ENCODE data around the gene PCCA. TPM values are rescaled to one million over a fixed set of nuclear protein-coding genes. Genes with fewer than 3 reads are reported as not detected.
"Not testable (repeated sequence)": the region's sequence is repeated elsewhere in the genome, so short reads cannot be mapped to it uniquely, and the experiment has no call there.

Gene PCCA
- total RNA-seq, 1 donor from 2014 or later: 66.8 TPM

DNA sequence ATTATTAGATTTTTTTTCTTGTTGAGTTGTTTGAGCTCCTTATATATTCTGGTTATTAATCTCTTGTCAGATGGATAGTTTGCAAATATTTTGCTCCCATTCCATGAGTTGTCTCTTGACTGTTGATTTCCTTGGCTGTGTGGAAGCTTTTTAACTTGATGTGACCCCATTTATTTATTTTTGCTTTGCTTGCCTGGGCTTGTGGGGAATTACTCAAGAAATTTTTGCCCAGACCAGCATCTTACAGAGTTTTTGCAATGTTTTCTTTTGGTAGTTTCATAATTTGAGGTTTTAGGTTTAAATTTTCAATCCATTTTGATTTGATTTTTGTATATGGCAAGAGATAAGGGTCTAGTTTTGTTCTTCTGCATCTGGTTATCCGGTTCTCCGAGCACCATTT lies 124.7 kb downstream of the PCCA start:
- Mint-ChIP-seq H3K27me3 (ENCODE audit: unreplicated experiment) (no peaks in the 10 kb centered on the region), H3K36me3 (ENCODE audit: unreplicated experiment) (peaks cover 16% of the 10 kb centered on the region), H3K27ac (ENCODE audit: unreplicated experiment) (no peak overlapping the region), H3K4me3 (ENCODE audit: unreplicated experiment) (no peak overlapping the region), H3K9me3 (ENCODE audit: unreplicated experiment) (peaks cover 1% of the 10 kb centered on the region), H3K4me1 (ENCODE audit: low read depth, unreplicated experiment) (no peaks in the 10 kb centered on the region)
- TF ChIP-seq, protein P1, sequence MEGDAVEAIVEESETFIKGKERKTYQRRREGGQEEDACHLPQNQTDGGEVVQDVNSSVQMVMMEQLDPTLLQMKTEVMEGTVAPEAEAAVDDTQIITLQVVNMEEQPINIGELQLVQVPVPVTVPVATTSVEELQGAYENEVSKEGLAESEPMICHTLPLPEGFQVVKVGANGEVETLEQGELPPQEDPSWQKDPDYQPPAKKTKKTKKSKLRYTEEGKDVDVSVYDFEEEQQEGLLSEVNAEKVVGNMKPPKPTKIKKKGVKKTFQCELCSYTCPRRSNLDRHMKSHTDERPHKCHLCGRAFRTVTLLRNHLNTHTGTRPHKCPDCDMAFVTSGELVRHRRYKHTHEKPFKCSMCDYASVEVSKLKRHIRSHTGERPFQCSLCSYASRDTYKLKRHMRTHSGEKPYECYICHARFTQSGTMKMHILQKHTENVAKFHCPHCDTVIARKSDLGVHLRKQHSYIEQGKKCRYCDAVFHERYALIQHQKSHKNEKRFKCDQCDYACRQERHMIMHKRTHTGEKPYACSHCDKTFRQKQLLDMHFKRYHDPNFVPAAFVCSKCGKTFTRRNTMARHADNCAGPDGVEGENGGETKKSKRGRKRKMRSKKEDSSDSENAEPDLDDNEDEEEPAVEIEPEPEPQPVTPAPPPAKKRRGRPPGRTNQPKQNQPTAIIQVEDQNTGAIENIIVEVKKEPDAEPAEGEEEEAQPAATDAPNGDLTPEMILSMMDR (IDR thresholded peaks at IDR 0.05; ENCODE audit: partially characterized antibody, unreplicated experiment): no peak
- DNase-seq: no peak

- TF ChIP-seq, protein P1 (IDR thresholded peaks at IDR 0.05; ENCODE audit: partially characterized antibody, unreplicated experiment): no peak
- Mint-ChIP-seq H3K9me3 (ENCODE audit: unreplicated experiment) (peaks cover 1% of the 10 kb centered on the region), H3K4me3 (ENCODE audit: unreplicated experiment) (no peak overlapping the region), H3K36me3 (ENCODE audit: unreplicated experiment) (peaks cover 16% of the 10 kb centered on the region), H3K27me3 (ENCODE audit: unreplicated experiment) (no peaks in the 10 kb centered on the region), H3K27ac (ENCODE audit: unreplicated experiment) (no peak overlapping the region), H3K4me1 (ENCODE audit: low read depth, unreplicated experiment) (no peaks in the 10 kb centered on the region)
- DNase-seq: no peak
Measured at GRCh38 chr13:100214886-100215285, 126.0 kb downstream of the PCCA start.

DNA sequence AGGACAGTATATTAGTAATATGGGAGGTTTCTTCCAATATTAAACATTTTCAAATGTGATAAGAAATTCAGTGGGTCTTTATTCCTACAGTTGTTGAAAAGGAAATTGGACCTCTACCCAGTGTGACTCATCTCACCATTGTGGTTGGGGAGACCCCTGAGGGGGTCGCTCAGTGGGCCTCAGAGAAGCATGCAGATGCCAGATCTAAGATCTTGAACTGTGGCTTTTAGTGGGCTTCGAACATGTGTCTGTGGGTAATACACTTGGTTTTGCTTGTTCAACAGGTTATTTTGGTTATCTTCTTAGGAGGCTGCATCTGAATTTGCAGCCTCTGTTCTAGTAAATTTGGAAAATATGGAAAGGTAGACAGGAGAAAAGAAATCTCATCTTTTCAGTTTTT lies 132.3 kb downstream of the PCCA start:
- no peak overlapping the region for H3K4me3 Mint-ChIP-seq (ENCODE audit: unreplicated experiment)
- no peaks in the 10 kb centered on the region for H3K27me3 Mint-ChIP-seq (ENCODE audit: unreplicated experiment)
- H3K4me1 Mint-ChIP-seq (ENCODE audit: low read depth, unreplicated experiment): peaks cover 3% of the 10 kb centered on the region
- no peak overlapping the region for H3K27ac Mint-ChIP-seq (ENCODE audit: unreplicated experiment)
- DNase-seq: no peak
- H3K9me3 Mint-ChIP-seq (ENCODE audit: unreplicated experiment): no peaks in the 10 kb centered on the region
- H3K36me3 Mint-ChIP-seq (ENCODE audit: unreplicated experiment): no peaks in the 10 kb centered on the region
- TF ChIP-seq, protein P1 (IDR thresholded peaks at IDR 0.05; ENCODE audit: partially characterized antibody, unreplicated experiment): no peak

DNA sequence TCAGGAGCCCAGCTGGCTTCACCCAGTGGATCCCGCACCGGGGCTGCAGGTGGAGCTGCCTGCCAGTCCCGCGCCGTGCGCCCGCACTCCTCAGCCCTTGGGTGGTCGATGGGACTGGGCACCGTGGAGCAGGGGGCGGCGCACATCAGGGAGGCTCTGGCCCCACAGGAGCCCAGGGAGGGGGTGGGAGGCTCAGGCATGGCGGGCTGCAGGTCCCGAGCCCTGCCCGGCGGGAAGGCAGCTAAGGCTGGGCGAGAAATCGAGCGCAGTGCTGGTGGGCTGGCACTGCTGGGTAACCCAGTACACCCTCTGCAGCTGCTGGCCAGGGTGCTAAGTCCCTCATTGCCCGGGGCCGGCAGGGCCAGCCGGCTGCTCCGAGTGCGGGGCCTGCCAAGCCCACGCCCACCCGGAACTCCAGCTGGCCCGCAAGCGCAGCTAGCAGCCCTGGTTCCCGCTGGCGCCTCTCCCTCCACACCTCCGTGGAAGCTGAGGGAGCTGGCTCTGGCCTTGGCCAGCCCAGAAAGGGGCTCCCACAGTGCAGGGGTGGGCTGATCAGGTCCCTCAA lies 135.2 kb downstream of the PCCA start:
- not testable (repeated sequence) for H3K27ac Mint-ChIP-seq (ENCODE audit: unreplicated experiment); H3K9me3 Mint-ChIP-seq (ENCODE audit: unreplicated experiment); H3K36me3 Mint-ChIP-seq (ENCODE audit: unreplicated experiment); H3K4me1 Mint-ChIP-seq (ENCODE audit: low read depth, unreplicated experiment); H3K4me3 Mint-ChIP-seq (ENCODE audit: unreplicated experiment); DNase-seq; H3K27me3 Mint-ChIP-seq (ENCODE audit: unreplicated experiment)

- H3K27ac Mint-ChIP-seq (ENCODE audit: unreplicated experiment): no peak overlapping the region
- H3K4me3 Mint-ChIP-seq (ENCODE audit: unreplicated experiment): no peak overlapping the region
- no peaks in the 10 kb centered on the region for H3K27me3 Mint-ChIP-seq (ENCODE audit: unreplicated experiment)
- no peaks in the 10 kb centered on the region for H3K9me3 Mint-ChIP-seq (ENCODE audit: unreplicated experiment)
- no peaks in the 10 kb centered on the region for H3K36me3 Mint-ChIP-seq (ENCODE audit: unreplicated experiment)
- DNase-seq: no peak
- H3K4me1 Mint-ChIP-seq (ENCODE audit: low read depth, unreplicated experiment): peaks cover 10% of the 10 kb centered on the region
- TF ChIP-seq, protein P1 (IDR thresholded peaks at IDR 0.05; ENCODE audit: partially characterized antibody, unreplicated experiment): no peak
Measured at GRCh38 chr13:100229603-100230002, 140.7 kb downstream of the PCCA start.

Data from glutamatergic neuron (in vitro differentiated cells).